T47D (cell line): Measurements from ENCODE around the gene CYB561.

Experiments used
- DNase-seq, 2 experiments: peaks; one replicate each; pipeline versions ENCODE4 v3.0.0 to v3.0.0-alpha.2; 2011 to 2012; ENCODE audit warnings: low read depth in 1 of 2, low spot score in 1 of 2
- JUND ChIP-seq: IDR thresholded peaks from 2 replicates; pipeline ENCODE4 v1.6.1; 2012; ENCODE audit warnings: low read depth
- in situ Hi-C: cut with HindIII; loops from 2 replicates; pipeline ENCODE4 v1.10.0; 2016; ENCODE audit warnings: low sequenced_read_pairs, low pct_unique_long_range_greater_than_20kb

Gene CYB561

GRCh38 chr17:63445954-63446752 is at the start of gene CYB561:
TSS of gene CYB561 (minus strand) at chr17:63446306. CDS start at chr17:63437547, 8,759 bp downstream.
- peak; percentile 95 to 97 for DNase-seq
- no peak for TF ChIP-seq JUND
- in situ Hi-C loops: no loop called here

- no peak for TF ChIP-seq JUND
- no peak for DNase-seq
- in situ Hi-C loops: no loop called here
Measured at GRCh38 chr17:63495491-63495890, 49.4 kb upstream of the CYB561 start.

GRCh38 chr17:63494300-63494928 is 48.3 kb upstream of the CYB561 start:
- in situ Hi-C loops: no loop called here
- TF ChIP-seq JUND: no peak
- DNase-seq: no peak

- DNase-seq: no peak
- TF ChIP-seq JUND: no peak
- in situ Hi-C loops: no loop called here
Measured at GRCh38 chr17:63493411-63493810, 47.3 kb upstream of the CYB561 start.

- no peak for DNase-seq
- TF ChIP-seq JUND: no peak
- in situ Hi-C loops: no loop called here
Measured at GRCh38 chr17:63492940-63493339, 46.8 kb upstream of the CYB561 start.

GRCh38 chr17:63491977-63492618 is 46.0 kb upstream of the CYB561 start:
- no peak for TF ChIP-seq JUND
- in situ Hi-C loops: no loop called here
- DNase-seq: no peak

- no peak for TF ChIP-seq JUND
- in situ Hi-C loops: no loop called here
Measured at GRCh38 chr17:63491413-63491812, 45.3 kb upstream of the CYB561 start.

GRCh38 chr17:63490858-63491400 is 44.8 kb upstream of the CYB561 start:
- no peak for DNase-seq
- in situ Hi-C loops: no loop called here
- no peak for TF ChIP-seq JUND

More at GRCh38 chr17:63491413-63491812, 45.3 kb upstream of the CYB561 start:
- no peak for DNase-seq

GRCh38 chr17:63490329-63490728 is 44.2 kb upstream of the CYB561 start:
- TF ChIP-seq JUND: no peak
- in situ Hi-C loops: no loop called here
- DNase-seq: peak in 1 of 2 experiments; percentile 25

- in situ Hi-C loops: no loop called here
- no peak for DNase-seq
- TF ChIP-seq JUND: no peak
Measured at GRCh38 chr17:63489291-63489690, 43.2 kb upstream of the CYB561 start.

- no peak for TF ChIP-seq JUND
- no peak for DNase-seq
- in situ Hi-C loops: no loop called here
Measured at GRCh38 chr17:63488851-63489250, 42.7 kb upstream of the CYB561 start.

GRCh38 chr17:63487014-63487339 is 40.9 kb upstream of the CYB561 start:
- DNase-seq: no peak
- TF ChIP-seq JUND: no peak
- in situ Hi-C loops: no loop called here
